Hepatic stellate cell (primary cell): Measurements from ENCODE around the gene MTCL3.

ENCODE experiments used
- DNase-seq: peaks from one replicate; pipeline ENCODE4 v3.0.0; 2011; ENCODE audit warnings: low spot score

MTCL3 gene

DNA sequence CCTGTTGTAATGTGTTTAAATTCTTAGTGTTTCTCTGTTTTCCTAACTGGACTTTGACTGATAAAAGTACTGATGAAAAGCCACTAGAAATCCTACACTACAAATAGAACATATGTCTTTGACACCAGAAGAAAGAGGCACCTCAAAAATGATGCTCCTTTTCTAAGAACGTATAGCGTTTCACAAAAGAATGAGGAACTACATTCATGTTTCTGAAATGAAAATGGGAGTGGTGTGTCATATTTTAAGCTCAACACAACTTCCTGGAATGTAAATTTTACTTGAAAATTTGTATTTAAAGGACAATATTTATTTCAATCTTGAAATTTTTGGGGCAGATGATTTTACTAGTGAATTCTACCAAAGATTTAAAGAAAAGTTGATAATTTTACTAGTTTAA lies 95.2 kb downstream of the MTCL3 start:
- DNase-seq: no peak
